Transverse colon (tissue), 4 donors: ENCODE data around the gene LRP2BP. TPM values are rescaled to one million over a fixed set of nuclear protein-coding genes. Genes with fewer than 3 reads are reported as not detected.

Experiments used
- DNase-seq: peaks from one replicate; pipeline ENCODE4 v3.0.0-alpha.2; 2019
- H3K27ac ChIP-seq, 4 donors: fragments of 200-600 bp; sonication (generic); 2 replicates each; pipeline ENCODE4 v1.5.1; 2016 to 2018; ENCODE audit warnings: inconsistent platforms in 4 of 4
- H3K27me3 ChIP-seq: fragments of 200-600 bp; sonication (generic); 2 replicates; pipeline ENCODE4 v1.5.1; 2017; ENCODE audit warnings: inconsistent platforms
- H3K36me3 ChIP-seq, 4 donors: fragments of 200-600 bp; sonication (generic); 2 replicates each; pipeline ENCODE4 v1.5.1; 2017 to 2019; ENCODE audit warnings: inconsistent platforms in 4 of 4
- H3K4me1 ChIP-seq, 4 donors: fragments of 200-600 bp; sonication (generic); 2 replicates each; pipeline ENCODE4 v1.5.1; 2017 to 2020; ENCODE audit warnings: inconsistent platforms in 4 of 4
- H3K4me3 ChIP-seq, 4 donors: fragments of 200-600 bp; sonication (generic); 1 replicate in 1 of 4; 2 replicates in 3 of 4; pipeline versions ENCODE4 v1.5.1 to v1.6.1; 2017 to 2019; ENCODE audit warnings: inconsistent platforms in 4 of 4
- H3K9me3 ChIP-seq, 2 donors: fragments of 200-600 bp; sonication (generic); 2 replicates each; pipeline ENCODE4 v1.5.1; 2017 to 2019; ENCODE audit warnings: inconsistent platforms in 2 of 2
- CTCF ChIP-seq, 5 experiments: fragments of 200-600 bp in 3 of 5; fragments of 450-650 bp in 2 of 5; sonication (generic) in 3 of 5; IDR thresholded peaks; 1 replicate in 2 of 5; 2 replicates in 3 of 5; pipeline ENCODE4 v1.5.1; 2016 to 2017; ENCODE audit warnings: antibody characterized with exemption in 5 of 5, inconsistent platforms in 3 of 5, mild to moderate bottlenecking in 2 of 5, moderate library complexity in 1 of 5
- EP300 ChIP-seq: sonication (generic); formaldehyde crosslinking; IDR thresholded peaks from one replicate; pipeline ENCODE4 v1.6.1; 2017; ENCODE audit warnings: antibody characterized with exemption, low read depth
- POLR2A ChIP-seq: fragments of 450-650 bp; IDR thresholded peaks from one replicate; pipeline ENCODE4 v1.6.1; 2016; ENCODE audit warnings: antibody characterized with exemption, mild to moderate bottlenecking, moderate library complexity
- POLR2AphosphoS5 ChIP-seq, 3 donors: sonication (generic); formaldehyde crosslinking; IDR thresholded peaks; one replicate each; pipeline ENCODE4 v1.6.1; 2016; ENCODE audit warnings: antibody characterized with exemption in 3 of 3
- WGBS, 2 donors: methylation state at CpG; one replicate each; pipeline ENCODE4 v1.1.5; 2018; ENCODE audit warnings: low coverage in 1 of 2; 5-methylcytosine and 5-hydroxymethylcytosine counted together
- in situ Hi-C, 4 donors: fragments of 200-750 bp; cut with MboI; loops; one replicate each; pipeline versions ENCODE4 v1.15.0 to v1.15.1; 2017; ENCODE audit warnings: low sequenced_read_pairs in 3 of 4, low pct_ligation_motif_present in 1 of 4, low pct_unique_long_range_greater_than_20kb in 1 of 4
- intact Hi-C: fragments of 100-400 bp; cut with DNase I; formaldehyde crosslinking; loops from one replicate; pipeline ENCODE4 v1.15.1; 2023; ENCODE audit warnings: low total_unique reads
- total RNA-seq, 4 donors: library from RNA; depleted of rRNA; stranded (reverse); fragments of >200 nt; gene quantifications; one replicate each; pipeline ENCODE4 v1.1.0, GENCODE V29; 2016

LRP2BP gene
- total RNA-seq, 4 donors from 2014 or later: 0.55 to 20.1 (median 0.64) TPM; not detected in 1

GRCh38 chr4:185411849-185412248 is 16.1 kb upstream of the LRP2BP start:
- 78 to 79% methylated on average over 5 of the region's 5 CpGs for WGBS, 2 donors
- in situ Hi-C loops (no loop called here), intact Hi-C loops (no loop called here)

GRCh38 chr4:185408432-185408831 is 12.7 kb upstream of the LRP2BP start:
- TF ChIP-seq CTCF (IDR thresholded peaks at IDR 0.05) (no peak), POLR2AphosphoS5 (IDR thresholded peaks at IDR 0.05) (no peak), POLR2A (no peak), EP300 (no peak)
- H3K4me3 ChIP-seq: no peak overlapping the region
- no peaks in the 10 kb centered on the region for H3K27me3 ChIP-seq
- H3K27ac ChIP-seq: no peak overlapping the region
- no peaks in the 10 kb centered on the region for H3K4me1 ChIP-seq
- 86% methylated on average over 2 of the region's 2 CpGs; no CpG with 5 or more reads in 1 of the 2 donors for WGBS, 2 donors
- intact Hi-C loops (no loop called here), in situ Hi-C loops (no loop called here)
- DNase-seq: no peak
- peaks cover 0 to 47% (median 3%) of the 10 kb centered on the region in 4 donors for H3K36me3 ChIP-seq
- H3K9me3 ChIP-seq: no peaks in the 10 kb centered on the region

More at GRCh38 chr4:185411849-185412248, 16.1 kb upstream of the LRP2BP start:
- Histone ChIP-seq H3K9me3 (no peaks in the 10 kb centered on the region), H3K4me3 (no peak overlapping the region), H3K27me3 (no peaks in the 10 kb centered on the region), H3K27ac (no peak overlapping the region), H3K4me1 (no peaks in the 10 kb centered on the region), H3K36me3 (peaks cover 0 to 47% (median 9%) of the 10 kb centered on the region in 4 donors)
- TF ChIP-seq EP300: no peak
- no peak for TF ChIP-seq POLR2A
- no peak for TF ChIP-seq POLR2AphosphoS5 (IDR thresholded peaks at IDR 0.05)
- no peak for TF ChIP-seq CTCF (IDR thresholded peaks at IDR 0.05)
- DNase-seq: no peak

GRCh38 chr4:185405296-185405999 is 9.7 kb upstream of the LRP2BP start:
- no peak overlapping the region for H3K27ac ChIP-seq
- H3K9me3 ChIP-seq: no peaks in the 10 kb centered on the region
- no peak for DNase-seq
- H3K27me3 ChIP-seq: no peaks in the 10 kb centered on the region
- peaks cover 0 to under 1% (median 0%) of the 10 kb centered on the region in 4 donors for H3K4me1 ChIP-seq
- in situ Hi-C loops (no loop called here), intact Hi-C loops (no loop called here)
- WGBS, 2 donors: 71 to 83% methylated on average over 6 of the region's 6 CpGs
- TF ChIP-seq CTCF (IDR thresholded peaks at IDR 0.05) (no peak), POLR2A (no peak), EP300 (no peak), POLR2AphosphoS5 (IDR thresholded peaks at IDR 0.05) (no peak)
- H3K36me3 ChIP-seq: peaks cover 0 to 57% (median 12%) of the 10 kb centered on the region in 4 donors
- H3K4me3 ChIP-seq: no peak overlapping the region

GRCh38 chr4:185404031-185404430 is 8.3 kb upstream of the LRP2BP start:
- intact Hi-C loops (no loop called here), in situ Hi-C loops (no loop called here)
- H3K27me3 ChIP-seq: no peaks in the 10 kb centered on the region
- H3K4me3 ChIP-seq: no peak overlapping the region
- no peaks in the 10 kb centered on the region for H3K9me3 ChIP-seq
- DNase-seq: no peak
- TF ChIP-seq POLR2AphosphoS5 (IDR thresholded peaks at IDR 0.05) (no peak), CTCF (IDR thresholded peaks at IDR 0.05) (no peak)
- H3K4me1 ChIP-seq: peaks cover 2 to 13% (median 8%) of the 10 kb centered on the region in 4 donors
- H3K27ac ChIP-seq: no peak overlapping the region
- 98 to 100% methylated on average over 1 to 4 of the region's 4 CpGs for WGBS, 2 donors
- H3K36me3 ChIP-seq: peaks cover 0 to 51% (median 12%) of the 10 kb centered on the region in 4 donors
